IMR-90 (cell line): ENCODE measurements around the gene SEMA4F.

Source experiments
- CEBPB ChIP-seq: IDR thresholded peaks from 2 replicates; pipeline ENCODE4 v1.6.1; 2012; ENCODE audit warnings: low read depth, low read length, improper control_type of control experiment
- CHD1 ChIP-seq: IDR thresholded peaks from 2 replicates; pipeline ENCODE4 v1.6.1; 2012; ENCODE audit warnings: low read depth, low read length, improper control_type of control experiment
- CTCF ChIP-seq: conservative IDR thresholded peaks from 2 replicates; pipeline ENCODE4 v1.5.1; 2012; ENCODE audit warnings: mild to moderate bottlenecking, low read depth, low read length, improper control_type of control experiment
- MAFK ChIP-seq: IDR thresholded peaks from 2 replicates; pipeline ENCODE4 v1.6.1; 2012; ENCODE audit warnings: low read depth, low read length, improper control_type of control experiment
- MXI1 ChIP-seq: IDR thresholded peaks from 2 replicates; pipeline ENCODE4 v1.6.1; 2012; ENCODE audit warnings: low read depth, mild to moderate bottlenecking, low read length, moderate library complexity, borderline replicate concordance
- POLR2A ChIP-seq: IDR thresholded peaks from 2 replicates; pipeline ENCODE4 v1.6.1; 2012; ENCODE audit warnings: mild to moderate bottlenecking, low read depth, low read length
- RCOR1 ChIP-seq: IDR thresholded peaks from 2 replicates; pipeline ENCODE4 v1.6.1; 2012; ENCODE audit warnings: mild to moderate bottlenecking, low read length, improper control_type of control experiment; ENCODE audit not compliant: insufficient replicate concordance
- TF ChIP-seq, protein P1 (sequence below): fragments of 150-350 bp; IDR thresholded peaks from 2 replicates; pipeline ENCODE4 v1.6.1; 2017; ENCODE audit warnings: mild to moderate bottlenecking, antibody characterized with exemption, low read length, low read depth

DNA sequence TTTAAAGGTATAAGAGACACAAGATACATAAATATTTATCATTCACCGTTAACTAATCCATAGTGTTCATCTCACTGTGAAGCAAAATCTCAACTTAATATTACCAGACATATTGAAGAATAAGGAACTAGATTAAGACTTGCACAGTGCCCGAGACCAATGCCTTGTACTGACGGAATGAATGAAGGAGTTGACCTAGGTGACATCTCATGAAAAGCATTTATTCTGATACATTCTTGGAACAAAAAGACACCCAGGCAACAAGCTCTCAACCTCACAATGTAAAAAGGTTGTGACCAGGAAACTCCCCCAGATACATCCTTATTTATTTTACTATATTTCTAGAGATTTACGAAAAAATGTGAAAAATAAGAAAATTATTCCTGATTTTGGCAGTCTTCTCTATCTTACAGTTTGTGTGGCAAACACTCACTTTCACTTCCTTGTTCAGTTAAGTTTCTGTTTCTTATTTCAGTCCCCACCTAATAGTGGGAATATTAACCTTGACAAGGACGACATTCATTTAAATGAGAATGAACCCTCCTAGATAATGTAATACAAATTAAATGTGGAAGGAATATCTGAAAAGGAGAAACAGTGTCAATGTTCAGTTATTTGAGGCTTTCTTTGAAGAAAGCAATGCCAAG lies 34.3 kb upstream of the SEMA4F start:
- TF ChIP-seq CTCF (no peak), MAFK (no peak), POLR2A (no peak), RCOR1 (no peak), CEBPB (no peak), CHD1 (no peak), MXI1 (no peak)
- TF ChIP-seq, protein P1, sequence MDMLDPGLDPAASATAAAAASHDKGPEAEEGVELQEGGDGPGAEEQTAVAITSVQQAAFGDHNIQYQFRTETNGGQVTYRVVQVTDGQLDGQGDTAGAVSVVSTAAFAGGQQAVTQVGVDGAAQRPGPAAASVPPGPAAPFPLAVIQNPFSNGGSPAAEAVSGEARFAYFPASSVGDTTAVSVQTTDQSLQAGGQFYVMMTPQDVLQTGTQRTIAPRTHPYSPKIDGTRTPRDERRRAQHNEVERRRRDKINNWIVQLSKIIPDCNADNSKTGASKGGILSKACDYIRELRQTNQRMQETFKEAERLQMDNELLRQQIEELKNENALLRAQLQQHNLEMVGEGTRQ, result no peak
